CD4-positive, alpha-beta T cell treated with Interleukin-10 for 1 hour (primary cell): ENCODE results near the gene GSPT1.
"Not testable (repeated sequence)": the region's sequence is repeated elsewhere in the genome, so short reads cannot be mapped to it uniquely, and the experiment has no call there.

ENCODE experiments used
- DNase-seq: peaks from one replicate; pipeline ENCODE4 v3.0.0-alpha.2; 2020

The GSPT1 gene

GRCh38 chr16:11851294-11852091 lies 64.3 kb downstream of the GSPT1 start, which contains the start of gene RSL1D1:
Gene RSL1D1 (minus strand): TSS chr16:11851542. CDS start chr16:11851512, 30 bp downstream.
- DNase-seq, result peak; percentile 96

GRCh38 chr16:11848842-11849241 lies 66.9 kb downstream of the GSPT1 start:
- no peak for DNase-seq

- no peak for DNase-seq
Measured at GRCh38 chr16:11844499-11844898, 71.3 kb downstream of the GSPT1 start.

GRCh38 chr16:11843861-11844260 lies 71.9 kb downstream of the GSPT1 start:
- DNase-seq, result no peak

- DNase-seq, result no peak
Measured at GRCh38 chr16:11843206-11843605, 72.5 kb downstream of the GSPT1 start.

- DNase-seq, result no peak
Measured at GRCh38 chr16:11841026-11841425, 74.7 kb downstream of the GSPT1 start.

GRCh38 chr16:11836650-11837244 lies 79.0 kb downstream of the GSPT1 start:
- no peak for DNase-seq

- DNase-seq, result no peak
Measured at GRCh38 chr16:11835891-11836649, 79.7 kb downstream of the GSPT1 start.

- no peak for DNase-seq
Measured at GRCh38 chr16:11835309-11835708, 80.4 kb downstream of the GSPT1 start.

GRCh38 chr16:11833951-11834695 lies 81.6 kb downstream of the GSPT1 start:
- DNase-seq, result no peak

- no peak for DNase-seq
Measured at GRCh38 chr16:11828696-11829095, 87.1 kb downstream of the GSPT1 start.

GRCh38 chr16:11825520-11826165 lies 90.1 kb downstream of the GSPT1 start:
- not testable (repeated sequence) for DNase-seq

- no peak for DNase-seq
Measured at GRCh38 chr16:11824362-11824761, 91.4 kb downstream of the GSPT1 start.

GRCh38 chr16:11823645-11824044 lies 92.1 kb downstream of the GSPT1 start:
- not testable (repeated sequence) for DNase-seq

- no peak for DNase-seq
Measured at GRCh38 chr16:11819798-11820197, 96.0 kb downstream of the GSPT1 start.

- not testable (repeated sequence) for DNase-seq
Measured at GRCh38 chr16:11818970-11819369, 96.8 kb downstream of the GSPT1 start.
